Left lung (tissue), 10 donors: Measurements from ENCODE around the gene TPT1. TPM values are rescaled to one million over a fixed set of nuclear protein-coding genes. Genes with fewer than 3 reads are reported as not detected.

ENCODE experiments used
- ATAC-seq: fragments of 200-7000 bp; cut with Tn5 transposase; one replicate; pipeline ENCODE4 v1.9.1; 2020; ENCODE audit warnings: moderate library complexity
- DNase-seq, 4 donors: peaks; one replicate each; pipeline ENCODE4 v3.0.0-alpha.2; 2013 to 2020
- H3K27ac ChIP-seq, 2 donors: fragments of 200-600 bp; sonication (generic) in 1 of 2; one replicate each; pipeline versions ENCODE4 v1.5.0 to v1.8.0; 2020 to 2021
- H3K27me3 ChIP-seq, 2 donors: fragments of 200-600 bp; sonication (generic) in 1 of 2; one replicate each; pipeline versions ENCODE4 v1.5.0 to v1.8.0; 2020 to 2021
- H3K36me3 ChIP-seq, 2 donors: fragments of 200-600 bp; sonication (generic) in 1 of 2; one replicate each; pipeline versions ENCODE4 v1.5.0 to v1.8.0; 2020 to 2021
- H3K4me1 ChIP-seq, 2 donors: fragments of 200-600 bp; one replicate each; pipeline ENCODE4 v1.8.0; 2021
- H3K4me3 ChIP-seq, 2 donors: fragments of 200-600 bp; sonication (generic) in 1 of 2; one replicate each; pipeline versions ENCODE4 v1.5.0 to v1.8.0; 2020 to 2021; ENCODE audit warnings: mild to moderate bottlenecking in 1 of 2
- H3K9me3 ChIP-seq, 2 donors: fragments of 200-600 bp; sonication (generic) in 1 of 2; one replicate each; pipeline versions ENCODE4 v1.5.0 to v1.8.0; 2020 to 2021
- CTCF ChIP-seq, 2 donors: fragments of 200-600 bp; sonication (generic) in 1 of 2; IDR thresholded peaks; one replicate each; pipeline versions ENCODE4 v1.5.0 to v1.8.0; 2021; ENCODE audit warnings: antibody characterized with exemption in 2 of 2
- intact Hi-C, 2 donors: fragments of 100-400 bp; cut with DNase I; formaldehyde crosslinking; loops; one replicate each; pipeline versions ENCODE4 v1.11.2 to v1.14.2; 2022
- polyA plus RNA-seq, 6 donors: library from polyadenylated mRNA; unstranded; fragments of 120-200 nt; gene quantifications; one replicate each; pipeline ENCODE4 v1.2.1, GENCODE V29; 2013; ENCODE audit not compliant: insufficient read length in 6 of 6
- total RNA-seq, 2 donors: library from RNA; stranded (reverse); fragmentation: NEBNext Ultra II Directional; extraction: Animal tissue kit (Norgen Biotek cat#: 25700); gene quantifications; one replicate each; pipeline ENCODE4 v1.2.1, GENCODE V29; 2021
- donor health status: DM: no; HTN: yes; CAD: no.
- donor health status: DM: no; HTN: no; CAD: no.

Gene TPT1
- total and polyA plus RNA-seq, 8 donors: 3,460 to 8,787 (median 8,139) TPM

DNA sequence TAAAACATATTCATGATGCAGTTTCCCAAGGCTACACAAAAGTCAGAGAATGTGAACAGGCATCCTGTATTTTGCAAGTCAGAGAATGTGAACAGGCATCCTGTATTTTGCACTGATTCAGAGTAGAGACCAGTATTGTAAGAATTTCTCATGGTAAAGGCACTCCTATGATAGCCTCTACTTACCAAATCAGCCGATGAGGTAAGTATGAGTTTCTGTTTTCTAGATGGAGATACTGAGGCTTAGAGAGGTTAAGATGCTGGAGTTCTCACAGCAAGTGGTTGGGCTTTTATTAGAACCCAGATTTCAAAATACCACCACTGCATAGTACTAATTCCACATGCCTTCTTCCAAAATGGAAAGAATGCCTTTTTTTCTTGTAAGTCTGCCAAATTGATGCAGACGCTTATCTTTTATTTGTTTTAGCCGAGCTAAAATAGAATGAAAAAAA is 12.3 kb downstream of the TPT1 start:
- peak overlapping the region; percentile 78 to 83 for H3K27ac ChIP-seq
- H3K4me1 ChIP-seq: peaks cover 14 to 67% of the 10 kb centered on the region in 2 donors
- ATAC-seq (no peak), DNase-seq (no peak)
- H3K27me3 ChIP-seq: no peaks in the 10 kb centered on the region
- no peak for TF ChIP-seq CTCF (IDR thresholded peaks at IDR 0.05)
- no peak overlapping the region for H3K4me3 ChIP-seq
- H3K36me3 ChIP-seq: no peaks in the 10 kb centered on the region
- H3K9me3 ChIP-seq: no peaks in the 10 kb centered on the region
- intact Hi-C loops: no loop called here

- intact Hi-C loops: no loop called here
- no peak for TF ChIP-seq CTCF (IDR thresholded peaks at IDR 0.05)
- Histone ChIP-seq H3K36me3 (no peaks in the 10 kb centered on the region), H3K4me1 (peaks cover 9 to 54% of the 10 kb centered on the region in 2 donors), H3K4me3 (no peak overlapping the region), H3K27ac (peak overlapping the region in 1 of 2 donors; percentile 37), H3K9me3 (no peaks in the 10 kb centered on the region), H3K27me3 (no peaks in the 10 kb centered on the region)
- no peak for DNase-seq
- no peak for ATAC-seq
Measured at GRCh38 chr13:45327253-45327955, 13.6 kb downstream of the TPT1 start.

- Histone ChIP-seq H3K9me3 (no peaks in the 10 kb centered on the region), H3K4me1 (peaks cover 8 to 53% of the 10 kb centered on the region in 2 donors), H3K36me3 (no peaks in the 10 kb centered on the region), H3K27me3 (no peaks in the 10 kb centered on the region), H3K27ac (peak overlapping the region; percentile 55 to 59), H3K4me3 (no peak overlapping the region)
- ATAC-seq (peak; percentile 62), DNase-seq (no peak)
- no peak for TF ChIP-seq CTCF (IDR thresholded peaks at IDR 0.05)
- intact Hi-C loops: no loop called here
Measured at GRCh38 chr13:45325806-45326205, 15.2 kb downstream of the TPT1 start.

GRCh38 chr13:45320876-45321629 is 19.9 kb downstream of the TPT1 start:
- ATAC-seq: peak; percentile 56
- Histone ChIP-seq H3K9me3 (no peaks in the 10 kb centered on the region), H3K4me3 (no peak overlapping the region), H3K36me3 (no peaks in the 10 kb centered on the region), H3K4me1 (peaks cover 4 to 27% of the 10 kb centered on the region in 2 donors), H3K27ac (peak overlapping the region in 1 of 2 donors; percentile 28), H3K27me3 (no peaks in the 10 kb centered on the region)
- intact Hi-C loops: no loop called here
- peak in 1 of 4 donors; percentile 51 for DNase-seq
- TF ChIP-seq CTCF (IDR thresholded peaks at IDR 0.05): no peak

DNA sequence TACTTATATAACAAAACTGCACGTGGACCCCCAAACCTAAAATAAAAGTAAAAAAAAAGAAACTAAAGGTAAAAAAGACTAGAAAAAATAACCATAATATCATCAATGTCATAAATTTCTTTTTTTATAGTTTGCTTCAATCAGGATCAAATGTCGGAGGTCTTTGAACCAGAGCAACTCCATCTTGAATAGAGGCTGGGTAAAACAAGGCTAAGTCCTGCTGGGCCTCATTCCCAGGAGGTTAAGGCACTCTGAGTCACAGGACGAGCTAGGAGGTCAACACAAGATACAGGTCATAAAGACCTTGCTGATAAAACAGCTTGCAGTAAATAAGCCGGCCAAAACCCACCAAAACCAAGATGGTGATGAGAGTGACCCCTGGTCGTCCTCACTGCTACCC is 24.0 kb downstream of the TPT1 start:
- H3K4me3 ChIP-seq: no peak overlapping the region
- H3K9me3 ChIP-seq: no peaks in the 10 kb centered on the region
- peaks cover 4 to 15% of the 10 kb centered on the region in 2 donors for H3K4me1 ChIP-seq
- no peak for DNase-seq
- no peak for ATAC-seq
- intact Hi-C loops: no loop called here
- TF ChIP-seq CTCF (IDR thresholded peaks at IDR 0.05): no peak
- H3K27ac ChIP-seq: no peak overlapping the region
- no peaks in the 10 kb centered on the region for H3K36me3 ChIP-seq
- H3K27me3 ChIP-seq: peaks cover 0 to under 1% of the 10 kb centered on the region in 2 donors
